Heart right ventricle (tissue), 16 donors: Measurements from ENCODE around the gene GYPE. TPM values are rescaled to one million over a fixed set of nuclear protein-coding genes. Genes with fewer than 3 reads are reported as not detected.
"Not testable (repeated sequence)": the region's sequence is repeated elsewhere in the genome, so short reads cannot be mapped to it uniquely, and the experiment has no call there.

Source experiments
- ATAC-seq, 8 donors: fragments of 200-7000 bp; cut with Tn5 transposase; one replicate each; pipeline ENCODE4 v1.9.1; 2020; ENCODE audit warnings: mild to moderate bottlenecking in 8 of 8, moderate library complexity in 8 of 8, moderate number of reproducible peaks in 1 of 8
- DNase-seq, 2 donors: peaks; one replicate each; pipeline ENCODE4 v3.0.0-alpha.2; 2020
- H3K27ac ChIP-seq, 10 donors: fragments of 200-600 bp; sonication (generic) in 2 of 10; one replicate each; pipeline versions ENCODE4 v1.5.0 to v1.8.0; 2020 to 2022; ENCODE audit warnings: mild to moderate bottlenecking in 3 of 10
- H3K27me3 ChIP-seq, 7 donors: fragments of 200-600 bp; one replicate each; pipeline ENCODE4 v1.8.0; 2021 to 2022; ENCODE audit warnings: mild to moderate bottlenecking in 2 of 7
- H3K36me3 ChIP-seq, 9 donors: fragments of 200-600 bp; sonication (generic) in 1 of 9; one replicate each; pipeline versions ENCODE4 v1.5.0 to v1.8.0; 2020 to 2022; ENCODE audit warnings: mild to moderate bottlenecking in 2 of 9
- H3K4me1 ChIP-seq, 9 donors: fragments of 200-600 bp; sonication (generic) in 1 of 9; one replicate each; pipeline versions ENCODE4 v1.5.0 to v1.8.0; 2020 to 2022; ENCODE audit warnings: mild to moderate bottlenecking in 4 of 9
- H3K4me3 ChIP-seq, 10 donors: fragments of 200-600 bp; sonication (generic) in 2 of 10; one replicate each; pipeline versions ENCODE4 v1.5.0 to v1.8.0; 2020 to 2022; ENCODE audit warnings: mild to moderate bottlenecking in 7 of 10, moderate library complexity in 2 of 10
- H3K9me3 ChIP-seq, 11 donors: fragments of 200-600 bp in 10 of 11; sonication (generic) in 2 of 11; one replicate each; pipeline versions ENCODE4 v1.5.0 to v1.8.0; 2013 to 2022; ENCODE audit warnings: mild to moderate bottlenecking in 2 of 11, control low read depth in 1 of 11, moderate library complexity in 1 of 11
- WGBS, 2 donors: extraction: QIAGEN DNeasy Blood & Tissue Kit; methylation state at CpG; one replicate each; pipeline ENCODE4 v1.1.7; 2013; ENCODE audit warnings: inconsistent platforms in 1 of 2; 5-methylcytosine and 5-hydroxymethylcytosine counted together
- intact Hi-C, 10 donors: fragments of 100-400 bp; cut with DNase I; formaldehyde crosslinking; loops; one replicate each; pipeline versions ENCODE4 v1.11.1 to v1.14.2; 2022
- polyA plus RNA-seq, 2 donors: library from polyadenylated mRNA; stranded (reverse); fragments of 200-250 nt; gene quantifications; one replicate each; pipeline ENCODE4 v1.2.3, GENCODE V29; 2013
- total RNA-seq, 10 donors: library from RNA; stranded (reverse); fragmentation: NEBNext Ultra II Directional in 3 of 10; extraction: Animal tissue kit (Norgen Biotek cat#: 25700) in 3 of 10; gene quantifications; one replicate each; pipeline versions ENCODE4 v1.2.1 to v1.2.4, GENCODE V29; 2021 to 2023
- donor health status: Arrhythmogenic right ventricular cardiomyopathy.
- donor health status: ischemic (EF 13 %, LVEDD 7.1; RV severe dilation, severe dysfunction).
- donor health status: healthy with polysubstance abuse.
- donor health status: DM: no; HTN: yes; CAD: no.
- donor health status: DM: no; HTN: no; CAD: no.
- donor health status: ischemic (EF 25% LVEDD 6.9; RV normal size, moderate dysfunction).
- donor health status: ischemic (EF 25% LVEDD 5.7; RV mildly dilated, moderate dysfunction).
- donor health status: healthy.
- donor health status: DM: yes; HTN: yes; CAD: no.
- donor health status: Ischemic cardiomyopathy.
- donor health status: ischemic (EF 35%, LVEDD 5.7; RV mildly dilated, moderate dysfunction).
- donor health status: nonischemic (EF 11% LVEDD 7.7; RV severe dilation, severe dysfunction).
- donor health status: DM: yes; HTN: yes; CAD: no.
- donor health status: PGD.
- donor health status: ischemic (EF 29% LVEDD 5.4; RV normal size, mild dysfunction).
- donor health status: nonischemic (EF 23%, LVEDD 6.1; RV moderate dilation, normal function).

Gene GYPE
- total and polyA plus RNA-seq, 12 donors: 0.21 to 0.80 (median 0.29) TPM; not detected in 2

DNA sequence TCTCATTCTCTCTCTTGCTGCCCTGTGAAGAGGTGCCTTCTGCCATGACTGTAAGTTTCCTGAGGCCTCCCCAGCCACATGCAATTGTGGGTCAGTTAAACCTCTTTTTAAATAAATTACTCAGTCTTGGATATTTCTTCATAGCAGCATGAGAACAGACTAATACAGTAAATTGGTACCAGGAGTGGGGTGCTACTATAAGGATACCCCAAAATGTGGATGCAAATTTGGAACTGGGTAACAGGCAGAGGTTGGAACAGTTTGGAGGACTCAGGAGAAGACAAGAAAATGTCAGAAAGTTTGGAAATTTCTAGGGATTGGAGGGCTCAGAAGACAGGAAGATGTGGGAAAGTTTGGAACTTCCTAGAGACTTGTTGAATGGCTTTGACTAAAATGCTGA is 74.8 kb downstream of the GYPE start:
- H3K36me3 ChIP-seq, H3K4me1 ChIP-seq, DNase-seq, H3K27me3 ChIP-seq, H3K4me3 ChIP-seq, ATAC-seq, H3K27ac ChIP-seq, intact Hi-C loops: not testable (repeated sequence)
- H3K9me3 ChIP-seq: peaks cover 0 to 24% (median 7%) of the 10 kb centered on the region in 11 donors

DNA sequence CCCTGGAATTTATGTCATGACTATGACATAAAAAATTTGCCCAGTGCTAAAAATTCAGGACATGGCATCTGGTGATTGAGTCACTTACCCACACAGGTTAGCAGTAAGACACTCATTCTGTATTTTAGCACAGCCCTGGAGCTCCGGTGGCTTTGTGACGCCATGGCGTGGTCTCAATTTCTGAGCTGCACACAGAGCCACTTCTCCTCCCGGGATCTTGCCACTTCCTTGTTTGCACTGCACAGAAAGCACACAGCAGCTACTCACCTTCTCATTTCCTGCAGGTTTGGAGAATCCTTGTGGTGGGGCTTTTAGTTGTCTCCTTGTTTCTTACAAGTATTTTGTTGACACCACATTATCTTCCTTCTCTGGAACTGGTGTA is 76.1 kb downstream of the GYPE start:
- intact Hi-C loops, H3K36me3 ChIP-seq, H3K4me1 ChIP-seq, H3K27ac ChIP-seq, H3K4me3 ChIP-seq, ATAC-seq, DNase-seq, H3K27me3 ChIP-seq: not testable (repeated sequence)
- 70 to 83% methylated on average over 4 of the region's 4 CpGs for WGBS, 2 donors
- H3K9me3 ChIP-seq: peaks cover 0 to 24% (median 7%) of the 10 kb centered on the region in 11 donors

Other genes with a start within 250 kb of the GYPE start
- gene FREM3, start 204.9 kb downstream of the GYPE start, total RNA-seq: under 1 TPM in 5 of 10 donors, not detected in 5; 0.03 to 0.25 (median 0.05) TPM
- under 1 TPM in 1 of 2 donors, not detected in 1; 0.01 TPM for gene FREM3, start 204.9 kb downstream of the GYPE start, polyA plus RNA-seq
- under 1 TPM in 1 of 10 donors, not detected in 9; 0.93 TPM for gene GYPB, start 113.8 kb upstream of the GYPE start, total RNA-seq
- not detected for gene GYPB, start 113.8 kb upstream of the GYPE start, polyA plus RNA-seq
- gene GYPA, start 235.2 kb upstream of the GYPE start, total RNA-seq: under 1 TPM in 2 of 10 donors, not detected in 8; 0.11 to 0.90 TPM
- not detected for gene GYPA, start 235.2 kb upstream of the GYPE start, polyA plus RNA-seq